Endothelial cell of umbilical vein (primary cell): ENCODE measurements around the gene ASMTL. TPM values are rescaled to one million over a fixed set of nuclear protein-coding genes. Genes with fewer than 3 reads are reported as not detected.

Experiments
- BruUV-seq: library from RNA; stranded (reverse); fragments of 400-500 nt; replicated peaks from 2 replicates; lab custom pipeline; 2021; lab: Mats Ljungman, UMichigan
- CTCF ChIA-PET: fragments of 300-600, 350-600 bp; sonication (Branson Sonifier 250); formaldehyde crosslinking; loops from one replicate; lab custom pipeline; 2021; ENCODE audit warnings: antibody characterized with exemption, inconsistent platforms; lab: Charles Lee
- POLR2A ChIA-PET: fragments of 300-600, 350-600 bp; sonication (Branson Sonifier 250); formaldehyde crosslinking; loops from one replicate; lab custom pipeline; 2021; ENCODE audit warnings: antibody characterized with exemption, inconsistent platforms; lab: Charles Lee
- DNase-seq: peaks from one replicate; pipeline ENCODE4 v3.0.0-alpha.2; 2011; ENCODE audit warnings: low read depth, low spot score
- FAIRE-seq: peaks from 2 replicates; lab custom pipeline; 2011; peaks lifted over from hg19 to GRCh38; lab: Jason Lieb, UNC
- H2AFZ ChIP-seq: 2 replicates; pipeline ENCODE4 v1.6.0; 2012; ENCODE audit warnings: low read depth, low read length, control low read depth, inconsistent platforms
- H3K27ac ChIP-seq: 2 replicates; pipeline ENCODE4 v1.5.1; 2011; ENCODE audit warnings: low read depth, mild to moderate bottlenecking, control low read depth, low read length, moderate library complexity; ENCODE audit not compliant: insufficient read depth
- H3K27me3 ChIP-seq, 2 experiments: 2 replicates each; pipeline versions ENCODE4 v1.6.0 to v1.6.1; 2011; ENCODE audit warnings: low read length in 2 of 2, mixed read lengths in 1 of 2; ENCODE audit not compliant: control insufficient read depth in 2 of 2, insufficient read depth in 2 of 2
- H3K36me3 ChIP-seq, 2 experiments: 2 replicates in 1 of 2; 3 replicates in 1 of 2; pipeline ENCODE4 v1.5.1; 2011; ENCODE audit warnings: low read length in 2 of 2, mild to moderate bottlenecking in 1 of 2, moderate library complexity in 1 of 2; ENCODE audit not compliant: control insufficient read depth in 2 of 2, insufficient read depth in 2 of 2; ENCODE audit errors: extremely low read depth in 1 of 2
- H3K4me1 ChIP-seq: 3 replicates; pipeline ENCODE4 v1.5.1; 2011; ENCODE audit warnings: mild to moderate bottlenecking, low read length; ENCODE audit not compliant: control insufficient read depth, insufficient read depth; ENCODE audit errors: extremely low read depth
- H3K4me2 ChIP-seq: 2 replicates; pipeline ENCODE4 v1.6.1; 2011; ENCODE audit warnings: low read length, control low read depth, mixed read lengths; ENCODE audit not compliant: insufficient read depth
- H3K4me3 ChIP-seq, 3 experiments: fragments of 200-600 bp in 1 of 3; sonication (generic), shearing (Covaris generic) in 1 of 3; replicated peaks in 1 of 3; 2 replicates each; pipeline ENCODE4 v1.5.1; 2011 to 2016; ENCODE audit warnings: control low read depth in 3 of 3, low read length in 3 of 3, mild to moderate bottlenecking in 2 of 3, inconsistent platforms in 1 of 3, low read depth in 1 of 3, moderate library complexity in 1 of 3; ENCODE audit not compliant: insufficient read depth in 1 of 3
- H3K79me2 ChIP-seq: 2 replicates; pipeline ENCODE4 v1.6.0; 2012; ENCODE audit warnings: low read length, inconsistent platforms; ENCODE audit not compliant: control insufficient read depth, insufficient read depth
- H3K9ac ChIP-seq: replicated peaks from 2 replicates; pipeline ENCODE3; 2011; ENCODE audit warnings: low read length, control low read depth; ENCODE audit not compliant: insufficient read depth; ENCODE audit errors: extremely low read depth
- H3K9me1 ChIP-seq: replicated peaks from 3 replicates; pipeline ENCODE4 v1.6.0; 2011; ENCODE audit warnings: mild to moderate bottlenecking, low read length; ENCODE audit not compliant: control insufficient read depth, insufficient read depth; ENCODE audit errors: extremely low read depth
- H3K9me3 ChIP-seq: replicated peaks from 2 replicates; pipeline ENCODE4 v1.5.1; 2012; ENCODE audit warnings: low read length, inconsistent platforms; ENCODE audit not compliant: control insufficient read depth, insufficient read depth
- H4K20me1 ChIP-seq: replicated peaks from 2 replicates; pipeline ENCODE3; 2011; ENCODE audit warnings: mild to moderate bottlenecking, low read length; ENCODE audit not compliant: control insufficient read depth, insufficient read depth; ENCODE audit errors: extremely low read depth
- EZH2 ChIP-seq: IDR thresholded peaks from 2 replicates; pipeline ENCODE4 v1.6.1; 2012; ENCODE audit warnings: borderline replicate concordance, low read depth, mild to moderate bottlenecking, moderate library complexity, low read length, inconsistent platforms; ENCODE audit not compliant: severe bottlenecking
- FOS ChIP-seq: IDR thresholded peaks from 2 replicates; pipeline ENCODE4 v1.6.1; 2011; ENCODE audit warnings: mild to moderate bottlenecking, low read length, moderate library complexity, borderline replicate concordance; ENCODE audit not compliant: insufficient read depth
- GATA2 ChIP-seq: IDR thresholded peaks from 2 replicates; pipeline ENCODE4 v1.7.0; 2011; ENCODE audit warnings: low read depth, mild to moderate bottlenecking, moderate library complexity, mixed read lengths, low read length; ENCODE audit not compliant: insufficient read length, insufficient read depth
- JUN ChIP-seq: IDR thresholded peaks from 2 replicates; pipeline ENCODE4 v1.6.1; 2011; ENCODE audit warnings: borderline replicate concordance, low read depth; ENCODE audit not compliant: insufficient read length, insufficient read depth
- MYC ChIP-seq: IDR thresholded peaks from one replicate; pipeline ENCODE4 v1.6.1; 2011; ENCODE audit warnings: mild to moderate bottlenecking, low read depth, low read length
- POLR2A ChIP-seq: IDR thresholded peaks from 2 replicates; pipeline ENCODE4 v1.6.1; 2012; ENCODE audit warnings: low read depth, mild to moderate bottlenecking, control low read depth, low read length
- POLR2AphosphoS5 ChIP-seq: IDR thresholded peaks from 2 replicates; pipeline ENCODE4 v1.6.1; 2012; ENCODE audit warnings: low read depth, mild to moderate bottlenecking, control low read depth, low read length, moderate library complexity; ENCODE audit not compliant: insufficient read depth
- dilution Hi-C: fragments of 300-500 bp; cut with MboI; formaldehyde crosslinking; loops from one replicate; pipeline ENCODE4 v1.15.0; 2019; ENCODE audit warnings: low sequenced_read_pairs; ENCODE audit not compliant: extremely low pct_ligation_motif_present
- intact Hi-C: fragments of 100-400 bp; cut with micrococcal nuclease; formaldehyde crosslinking; loops from one replicate; pipeline ENCODE4 v1.10.0; 2022
- polyA plus RNA-seq, 4 experiments: library from polyadenylated mRNA; depleted of rRNA in 3 of 4; stranded (reverse) in 3 of 4; unstranded in 1 of 4; fragments of >200 nt; gene quantifications; 2 replicates each; pipeline versions ENCODE4 v1.2.1 to v1.2.3, GENCODE V29; 2011 to 2012; ENCODE audit warnings: missing spikeins in 1 of 4
- total RNA-seq: library from RNA; stranded (reverse); gene quantifications from 2 replicates; pipeline ENCODE4 v1.2.3, GENCODE V29; 2021
- TF ChIP-seq, protein P1 (sequence below), 2 donors: IDR thresholded peaks; 1 replicate in 1 of 2; 2 replicates in 1 of 2; pipeline ENCODE4 v1.5.1; 2011; ENCODE audit warnings: low read length in 2 of 2, mild to moderate bottlenecking in 2 of 2, moderate library complexity in 2 of 2, control low read depth in 1 of 2, inconsistent platforms in 1 of 2, low read depth in 1 of 2; ENCODE audit not compliant: insufficient read depth in 1 of 2; ENCODE audit errors: extremely low read depth in 1 of 2
- TF ChIP-seq, protein P2 (sequence below): IDR thresholded peaks from 2 replicates; pipeline ENCODE4 v1.6.1; 2011; ENCODE audit not compliant: insufficient read depth, insufficient read length

Gene ASMTL
- total and polyA plus RNA-seq, 2 donors (not counting 3 experiments of a cell fraction or from before 2014, with no cell fraction given): 27.1 to 29.9 TPM

DNA sequence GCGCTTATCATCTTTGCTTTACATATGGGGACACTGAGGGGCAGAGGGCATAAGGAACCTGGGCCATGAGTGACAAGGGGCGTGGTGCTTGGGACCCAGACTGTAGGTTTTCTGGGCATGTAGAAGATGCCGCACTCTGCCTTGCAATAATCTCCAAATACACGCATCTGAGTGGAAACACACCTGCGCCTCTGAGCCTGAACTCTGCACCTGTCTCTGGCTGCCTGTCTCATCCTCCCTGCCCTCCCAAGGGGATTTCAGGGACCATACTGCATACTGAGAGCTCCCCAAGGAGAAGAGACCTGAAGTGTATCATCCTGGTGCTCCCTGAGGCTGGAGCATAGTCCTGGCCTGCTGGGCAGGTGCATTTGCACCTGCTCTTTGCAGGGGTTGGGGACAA is 34.7 kb upstream of the ASMTL start:
- Histone ChIP-seq H3K9me3 (no peaks in the 10 kb centered on the region), H3K27me3 (no peaks in the 10 kb centered on the region), H2AFZ (no peak overlapping the region), H3K4me2 (no peak overlapping the region), H3K9me1 (no peaks in the 10 kb centered on the region), H3K79me2 (no peaks in the 10 kb centered on the region), H3K4me1 (no peaks in the 10 kb centered on the region), H3K9ac (no peak overlapping the region), H3K4me3 (no peak overlapping the region), H3K36me3 (no peaks in the 10 kb centered on the region), H3K27ac (no peak overlapping the region), H4K20me1 (no peaks in the 10 kb centered on the region)
- CTCF ChIA-PET: no interaction called here
- DNase-seq: no peak
- dilution Hi-C loops: no loop called here
- POLR2A ChIA-PET: no interaction called here
- FAIRE-seq: no peak
- no TSS peak for BruUV-seq
- no peak for TF ChIP-seq FOS
- no peak for TF ChIP-seq POLR2AphosphoS5
- TF ChIP-seq EZH2: no peak
- TF ChIP-seq, protein P1, sequence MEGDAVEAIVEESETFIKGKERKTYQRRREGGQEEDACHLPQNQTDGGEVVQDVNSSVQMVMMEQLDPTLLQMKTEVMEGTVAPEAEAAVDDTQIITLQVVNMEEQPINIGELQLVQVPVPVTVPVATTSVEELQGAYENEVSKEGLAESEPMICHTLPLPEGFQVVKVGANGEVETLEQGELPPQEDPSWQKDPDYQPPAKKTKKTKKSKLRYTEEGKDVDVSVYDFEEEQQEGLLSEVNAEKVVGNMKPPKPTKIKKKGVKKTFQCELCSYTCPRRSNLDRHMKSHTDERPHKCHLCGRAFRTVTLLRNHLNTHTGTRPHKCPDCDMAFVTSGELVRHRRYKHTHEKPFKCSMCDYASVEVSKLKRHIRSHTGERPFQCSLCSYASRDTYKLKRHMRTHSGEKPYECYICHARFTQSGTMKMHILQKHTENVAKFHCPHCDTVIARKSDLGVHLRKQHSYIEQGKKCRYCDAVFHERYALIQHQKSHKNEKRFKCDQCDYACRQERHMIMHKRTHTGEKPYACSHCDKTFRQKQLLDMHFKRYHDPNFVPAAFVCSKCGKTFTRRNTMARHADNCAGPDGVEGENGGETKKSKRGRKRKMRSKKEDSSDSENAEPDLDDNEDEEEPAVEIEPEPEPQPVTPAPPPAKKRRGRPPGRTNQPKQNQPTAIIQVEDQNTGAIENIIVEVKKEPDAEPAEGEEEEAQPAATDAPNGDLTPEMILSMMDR (IDR thresholded peaks at IDR 0.05; ENCODE audit: extremely low read depth in 1 of 2, insufficient read depth in 1 of 2, low read depth in 1 of 2, low read length in 2 of 2): no peak
- no peak for TF ChIP-seq MYC
- TF ChIP-seq, protein P2, sequence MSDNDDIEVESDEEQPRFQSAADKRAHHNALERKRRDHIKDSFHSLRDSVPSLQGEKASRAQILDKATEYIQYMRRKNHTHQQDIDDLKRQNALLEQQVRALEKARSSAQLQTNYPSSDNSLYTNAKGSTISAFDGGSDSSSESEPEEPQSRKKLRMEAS: no peak
- no peak for TF ChIP-seq GATA2
- no peak for TF ChIP-seq POLR2A
- no peak for TF ChIP-seq JUN
- intact Hi-C loops: no loop called here
